Thyroid gland (tissue), 4 donors: ENCODE measurements around the gene LNX1. TPM values are rescaled to one million over a fixed set of nuclear protein-coding genes. Genes with fewer than 3 reads are reported as not detected.

Experiments used
- DNase-seq, 2 donors: peaks; one replicate each; pipeline ENCODE4 v3.0.0-alpha.2; 2019
- H3K27ac ChIP-seq, 3 donors: fragments of 200-600 bp; sonication (generic); 1 replicate in 2 of 3; 2 replicates in 1 of 3; pipeline ENCODE4 v1.5.1; 2016 to 2019; ENCODE audit warnings: mild to moderate bottlenecking in 1 of 3, moderate library complexity in 1 of 3
- H3K27me3 ChIP-seq: fragments of 200-600 bp; sonication (generic); one replicate; pipeline ENCODE4 v1.5.1; 2019
- H3K36me3 ChIP-seq, 2 donors: fragments of 200-600 bp; sonication (generic); one replicate each; pipeline ENCODE4 v1.5.1; 2016 to 2019
- H3K4me1 ChIP-seq, 2 donors: fragments of 200-600 bp; sonication (generic); one replicate each; pipeline ENCODE4 v1.5.1; 2017 to 2019
- H3K4me3 ChIP-seq, 3 donors: fragments of 200-600 bp; sonication (generic); replicated peaks in 1 of 3; 1 replicate in 2 of 3; 2 replicates in 1 of 3; pipeline ENCODE4 v1.5.1; 2016; ENCODE audit warnings: mild to moderate bottlenecking in 1 of 3
- H3K9me3 ChIP-seq: fragments of 200-600 bp; sonication (generic); one replicate; pipeline ENCODE4 v1.5.1; 2017
- CTCF ChIP-seq, 6 experiments: fragments of 200-600 bp in 3 of 6; fragments of 450-650 bp in 3 of 6; sonication (generic) in 3 of 6; IDR thresholded peaks; one replicate each; pipeline ENCODE4 v1.5.1; 2016 to 2019; ENCODE audit warnings: antibody characterized with exemption in 6 of 6, mild to moderate bottlenecking in 2 of 6, inconsistent platforms in 1 of 6, moderate library complexity in 1 of 6
- POLR2A ChIP-seq, 2 donors: fragments of 450-650 bp; IDR thresholded peaks; one replicate each; pipeline ENCODE4 v1.6.1; 2017; ENCODE audit warnings: antibody characterized with exemption in 2 of 2, mild to moderate bottlenecking in 2 of 2, moderate library complexity in 1 of 2
- WGBS, 2 donors: methylation state at CpG; one replicate each; pipeline ENCODE4 v1.1.5; 2017; 5-methylcytosine and 5-hydroxymethylcytosine counted together
- intact Hi-C: fragments of 100-400 bp; cut with DNase I; formaldehyde crosslinking; loops from one replicate; pipeline ENCODE4 v1.15.1; 2023
- total RNA-seq, 4 donors: library from RNA; depleted of rRNA; stranded (reverse); fragments of >200 nt; gene quantifications; one replicate each; pipeline ENCODE4 v1.2.3, GENCODE V29; 2016

The LNX1 gene
- total RNA-seq, 4 donors from 2014 or later, result 34.3 to 63.8 (median 43.3) TPM

GRCh38 chr4:53579826-53580225, 11.5 kb downstream of the LNX1 start:
- TF ChIP-seq CTCF (IDR thresholded peaks at IDR 0.05) (no peak), POLR2A (IDR thresholded peaks at IDR 0.05) (no peak)
- no peaks in the 10 kb centered on the region for H3K27me3 ChIP-seq
- peak overlapping the region in 1 of 3 donors; percentile 26 for H3K27ac ChIP-seq
- no peaks in the 10 kb centered on the region for H3K36me3 ChIP-seq
- H3K9me3 ChIP-seq, result no peaks in the 10 kb centered on the region
- intact Hi-C loops, result loop anchor here (10.0 kb wide), 1 partner anchor 85 kb away; no protein-coding TSS in a partner anchor
- DNase-seq, result no peak
- no peak overlapping the region for H3K4me3 ChIP-seq
- peaks cover 39 to 55% of the 10 kb centered on the region in 2 donors for H3K4me1 ChIP-seq
- 85 to 91% methylated on average over 3 of the region's 3 CpGs for WGBS, 2 donors

GRCh38 chr4:53576676-53577372, 14.5 kb downstream of the LNX1 start:
- H3K4me1 ChIP-seq, result peaks cover 28 to 54% of the 10 kb centered on the region in 2 donors
- 4 to 9% methylated on average over 2 of the region's 2 CpGs for WGBS, 2 donors
- no peaks in the 10 kb centered on the region for H3K36me3 ChIP-seq
- H3K27me3 ChIP-seq, result no peaks in the 10 kb centered on the region
- H3K4me3 ChIP-seq, result no peak overlapping the region
- DNase-seq, result no peak
- H3K9me3 ChIP-seq, result no peaks in the 10 kb centered on the region
- no peak for TF ChIP-seq POLR2A (IDR thresholded peaks at IDR 0.05)
- no peak for TF ChIP-seq CTCF (IDR thresholded peaks at IDR 0.05)
- H3K27ac ChIP-seq, result peak overlapping the region; percentile 25 to 42 (median 36)
- intact Hi-C loops, result loop anchor here (10.0 kb wide), 1 partner anchor 82 kb away; no protein-coding TSS in a partner anchor

DNA sequence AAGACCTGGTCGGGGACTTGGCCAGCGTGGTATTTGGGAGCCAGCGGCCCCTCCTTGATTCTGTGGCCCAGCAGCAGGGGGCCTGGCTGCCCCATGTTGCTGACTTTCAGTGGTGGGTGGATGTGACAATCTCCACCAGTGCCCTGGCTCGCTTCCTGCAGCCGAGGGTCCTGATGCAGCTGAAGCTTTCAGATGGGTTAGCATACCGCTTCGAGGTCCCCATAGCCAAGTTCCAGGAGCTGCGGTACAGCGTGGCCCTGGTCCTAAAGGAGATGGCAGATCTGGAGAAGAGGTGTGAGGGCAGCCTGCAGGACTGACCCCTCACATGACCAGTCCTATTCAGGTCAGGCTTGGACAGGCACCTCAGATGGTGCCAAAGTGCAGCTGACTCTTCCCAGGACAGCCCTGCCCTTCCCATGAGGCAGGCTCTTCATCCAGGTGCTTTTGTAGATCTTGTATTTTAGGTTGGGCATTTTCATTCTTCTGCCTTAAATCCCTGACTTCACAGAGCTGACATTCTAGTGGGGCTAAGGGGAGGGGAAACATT, 15.1 kb downstream of the LNX1 start:
- Histone ChIP-seq H3K27ac (peak overlapping the region; percentile 25 to 42 (median 36)), H3K4me1 (peaks cover 28 to 49% of the 10 kb centered on the region in 2 donors), H3K4me3 (no peak overlapping the region), H3K36me3 (no peaks in the 10 kb centered on the region), H3K9me3 (no peaks in the 10 kb centered on the region), H3K27me3 (no peaks in the 10 kb centered on the region)
- intact Hi-C loops, result loop anchor here (10.0 kb wide), 1 partner anchor 81 kb away; no protein-coding TSS in a partner anchor
- no peak for TF ChIP-seq CTCF (IDR thresholded peaks at IDR 0.05)
- no peak for TF ChIP-seq POLR2A (IDR thresholded peaks at IDR 0.05)
- WGBS, 2 donors, result 95 to 97% methylated on average over 4 to 9 of the region's 9 CpGs
- peak in 1 of 2 donors; percentile 19 for DNase-seq

DNA sequence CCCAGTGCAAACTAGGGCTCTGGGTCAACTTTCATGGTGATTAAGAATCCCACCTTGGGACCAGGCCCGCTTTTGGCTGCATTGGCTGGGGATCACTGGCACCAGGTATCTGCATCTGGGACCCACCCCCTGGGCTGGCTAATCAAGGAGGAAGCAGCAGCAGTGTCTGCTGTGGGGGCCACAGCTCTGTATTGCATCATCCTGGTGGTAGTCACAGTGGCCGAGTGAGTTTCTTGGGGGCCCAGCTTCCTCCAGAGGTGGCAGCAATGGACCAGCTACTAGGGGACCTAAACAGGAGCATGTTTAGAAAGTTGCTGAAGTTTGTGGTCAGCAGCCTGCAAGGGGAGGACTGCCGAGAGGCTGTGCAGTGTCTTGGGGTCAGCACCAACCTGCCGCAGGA, 15.7 kb downstream of the LNX1 start:
- intact Hi-C loops, result loop anchor here (10.0 kb wide), 1 partner anchor 81 kb away; no protein-coding TSS in a partner anchor
- no peak overlapping the region for H3K4me3 ChIP-seq
- DNase-seq, result no peak
- no peaks in the 10 kb centered on the region for H3K36me3 ChIP-seq
- H3K9me3 ChIP-seq, result no peaks in the 10 kb centered on the region
- no peaks in the 10 kb centered on the region for H3K27me3 ChIP-seq
- TF ChIP-seq CTCF (IDR thresholded peaks at IDR 0.05) (no peak), POLR2A (IDR thresholded peaks at IDR 0.05) (no peak)
- peaks cover 28 to 49% of the 10 kb centered on the region in 2 donors for H3K4me1 ChIP-seq
- WGBS, 2 donors, result 100% methylated on average over 4 of the region's 4 CpGs
- peak overlapping the region in 2 of 3 donors; percentile 25 to 36 for H3K27ac ChIP-seq

DNA sequence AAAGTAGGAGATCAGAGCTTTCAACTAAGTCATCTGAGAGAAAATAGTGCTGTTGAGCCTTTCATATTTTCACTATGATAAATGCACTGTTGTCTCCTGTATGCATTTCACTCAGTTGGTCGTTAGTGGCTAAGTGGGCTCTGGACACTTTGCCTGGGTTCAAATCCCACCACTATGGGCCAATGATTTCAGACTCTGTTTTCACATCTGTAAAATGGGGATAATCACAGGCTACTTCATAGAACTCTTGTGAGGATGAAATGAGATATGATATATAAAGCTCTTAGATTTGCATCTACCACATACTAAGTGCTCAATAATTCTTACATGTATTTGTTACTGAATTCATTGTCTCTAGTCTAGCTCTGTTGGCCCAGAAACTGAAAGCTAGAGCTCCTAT, 16.8 kb downstream of the LNX1 start:
- TF ChIP-seq CTCF (IDR thresholded peaks at IDR 0.05) (no peak), POLR2A (IDR thresholded peaks at IDR 0.05) (no peak)
- H3K36me3 ChIP-seq, result no peaks in the 10 kb centered on the region
- no peaks in the 10 kb centered on the region for H3K9me3 ChIP-seq
- no peak overlapping the region for H3K27ac ChIP-seq
- no peak for DNase-seq
- intact Hi-C loops, result loop anchor here (10.0 kb wide), 1 partner anchor 80 kb away; no protein-coding TSS in a partner anchor
- H3K27me3 ChIP-seq, result no peaks in the 10 kb centered on the region
- peaks cover 18 to 40% of the 10 kb centered on the region in 2 donors for H3K4me1 ChIP-seq
- no peak overlapping the region for H3K4me3 ChIP-seq
- WGBS, 2 donors, result 96 to 97% methylated on average over 1 of the region's 1 CpG
